Cardiac septum (tissue), 1 donor: Measurements from ENCODE around the gene ADAM11. TPM values are rescaled to one million over a fixed set of nuclear protein-coding genes. Genes with fewer than 3 reads are reported as not detected.

ENCODE experiments used
- DNase-seq: peaks from one replicate; pipeline ENCODE4 v3.0.0-alpha.2; 2020; ENCODE audit warnings: low spot score
- intact Hi-C: fragments of 100-400 bp; cut with DNase I; formaldehyde crosslinking; loops from one replicate; pipeline ENCODE4 v1.14.0; 2022
- total RNA-seq: library from RNA; stranded (reverse); fragmentation: NEBNext Ultra II Directional; extraction: Animal tissue kit (Norgen Biotek cat#: 25700); gene quantifications from one replicate; pipeline ENCODE4 v1.2.1, GENCODE V29; 2021
- donor health status: DM: no; HTN: no; CAD: no.

ADAM11 gene
- total RNA-seq, 1 donor from 2014 or later: 1.00 TPM

GRCh38 chr17:44757045-44757917 lies 1.5 kb upstream of the ADAM11 start:
- intact Hi-C loops: no loop called here

GRCh38 chr17:44757918-44758413 lies 822 bp upstream of the ADAM11 start:
- intact Hi-C loops: no loop called here
- DNase-seq: no peak

More at GRCh38 chr17:44757045-44757917, 1.5 kb upstream of the ADAM11 start:
- DNase-seq: no peak

GRCh38 chr17:44759086-44759915 lies 513 bp downstream of the ADAM11 start:
- intact Hi-C loops: no loop called here
- no peak for DNase-seq

GRCh38 chr17:44759916-44760243 lies 1.1 kb downstream of the ADAM11 start:
- intact Hi-C loops: no loop called here
- DNase-seq: no peak

- intact Hi-C loops: no loop called here
Observed at GRCh38 chr17:44760474-44761308, 1.9 kb downstream of the ADAM11 start.

GRCh38 chr17:44761932-44762810 lies 3.4 kb downstream of the ADAM11 start:
- intact Hi-C loops: no loop called here
- no peak for DNase-seq

More at GRCh38 chr17:44760474-44761308, 1.9 kb downstream of the ADAM11 start:
- no peak for DNase-seq

- no peak for DNase-seq
- intact Hi-C loops: no loop called here
Observed at GRCh38 chr17:44763170-44763569, 4.4 kb downstream of the ADAM11 start.

- no peak for DNase-seq
- intact Hi-C loops: no loop called here
Observed at GRCh38 chr17:44765965-44766364, 7.2 kb downstream of the ADAM11 start.

GRCh38 chr17:44766409-44767038 lies 7.7 kb downstream of the ADAM11 start:
- intact Hi-C loops: no loop called here
- DNase-seq: no peak

- intact Hi-C loops: no loop called here
Observed at GRCh38 chr17:44767493-44767892, 8.7 kb downstream of the ADAM11 start.

GRCh38 chr17:44768505-44769142 lies 9.8 kb downstream of the ADAM11 start:
- intact Hi-C loops: no loop called here
- DNase-seq: no peak

More at GRCh38 chr17:44767493-44767892, 8.7 kb downstream of the ADAM11 start:
- no peak for DNase-seq

- no peak for DNase-seq
- intact Hi-C loops: no loop called here
Observed at GRCh38 chr17:44769230-44769629, 10.4 kb downstream of the ADAM11 start.

- intact Hi-C loops: no loop called here
Observed at GRCh38 chr17:44769647-44770084, 10.9 kb downstream of the ADAM11 start.

GRCh38 chr17:44770166-44770925 lies 11.6 kb downstream of the ADAM11 start:
- DNase-seq: no peak
- intact Hi-C loops: no loop called here

More at GRCh38 chr17:44769647-44770084, 10.9 kb downstream of the ADAM11 start:
- DNase-seq: no peak

GRCh38 chr17:44772308-44773045 lies 13.7 kb downstream of the ADAM11 start:
- intact Hi-C loops: no loop called here
- DNase-seq: no peak

GRCh38 chr17:44773140-44773539 lies 14.4 kb downstream of the ADAM11 start:
- DNase-seq: no peak
- intact Hi-C loops: no loop called here
